Measurements from ENCODE around the gene TEX38. TPM values are rescaled to one million over a fixed set of nuclear protein-coding genes. Genes with fewer than 3 reads are reported as not detected.
"Not testable (repeated sequence)": the region's sequence is repeated elsewhere in the genome, so short reads cannot be mapped to it uniquely, and the experiment has no call there.

Gene TEX38
- total and polyA plus RNA-seq, 2 donors (not counting 1 experiment from before 2014, with no cell fraction given), result not detected

DNA sequence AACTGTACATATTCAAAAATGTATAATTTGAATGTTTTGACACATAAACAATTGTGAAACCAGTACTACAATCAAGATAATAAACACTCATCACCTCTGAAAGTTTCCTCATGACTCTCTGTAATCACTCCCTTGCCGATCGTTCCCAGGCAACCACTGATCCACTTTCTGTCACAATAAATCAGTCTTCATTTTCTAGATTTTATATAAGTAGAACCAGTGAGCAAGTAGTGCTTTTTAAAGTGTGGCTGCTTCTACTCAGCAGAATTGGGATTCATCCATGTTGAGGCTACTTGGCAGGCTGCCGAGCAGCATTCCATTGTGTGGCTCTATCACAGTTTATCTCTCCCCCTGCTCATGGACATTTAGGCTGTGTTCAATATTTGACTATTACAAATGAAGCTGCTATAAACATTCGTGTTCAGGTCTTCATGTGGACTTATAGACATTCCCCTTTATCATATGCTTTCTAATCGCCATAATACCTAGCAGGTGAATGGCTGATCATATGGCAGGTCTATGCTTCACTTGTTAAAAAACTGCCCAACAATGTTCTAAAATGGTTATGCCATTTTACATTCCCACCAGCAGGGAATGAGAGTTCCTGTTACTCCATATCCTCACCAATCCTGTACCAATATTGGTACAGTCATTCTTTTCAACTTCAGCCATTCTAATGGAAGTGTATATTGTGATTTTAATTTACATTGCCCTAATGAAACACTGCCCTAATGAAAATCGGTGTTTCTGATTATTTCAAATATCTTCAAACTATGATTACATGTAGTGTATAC is 20.5 kb downstream of the TEX38 start:
- peaks cover 7 to 84% of the 10 kb centered on the region in 2 experiments for H3K36me3 ChIP-seq (replicated peaks in 1 of 2; ENCODE audit: control extremely low read depth in 1 of 2, control insufficient read depth in 1 of 2, extremely low read depth in 1 of 2, insufficient read depth in 2 of 2, low read length in 1 of 2)
- POLR2A ChIA-PET, result no interaction called here
- Mint-ChIP-seq H3K4me3 (no peak overlapping the region), H3K4me1 (no peaks in the 10 kb centered on the region), H3K27me3 (no peaks in the 10 kb centered on the region), H3K9me3 (ENCODE audit: insufficient read depth) (no peaks in the 10 kb centered on the region), H3K27ac (no peak overlapping the region)
- DNase-seq, result no peak
- H4K20me1 ChIP-seq (ENCODE audit: control insufficient read depth, insufficient read depth, low read length, poor library complexity, severe bottlenecking), result peaks cover 19% of the 10 kb centered on the region
- peaks cover 0 to 1% (median 0%) of the 10 kb centered on the region in 3 donors for H3K9me3 ChIP-seq (ENCODE audit: control extremely low read depth in 1 of 3, control insufficient read depth in 2 of 3, insufficient read depth in 1 of 3, low read length in 2 of 3)
- no CpG with 5 or more reads among the region's 6 CpGs for WGBS (ENCODE audit: insufficient coverage)
- no peak overlapping the region for H3K9ac ChIP-seq (ENCODE audit: low read length)
- H3K79me2 ChIP-seq (ENCODE audit: control insufficient read depth, insufficient read depth, low read length), result peaks cover 4% of the 10 kb centered on the region
- no peaks in the 10 kb centered on the region for H3K4me1 ChIP-seq (ENCODE audit: control insufficient read depth in 2 of 2, insufficient read depth in 2 of 2, low read length in 2 of 2)
- TF ChIP-seq EZH2 (IDR thresholded peaks at IDR 0.05; ENCODE audit: borderline replicate concordance, insufficient read depth, low read depth, low read length, poor library complexity, severe bottlenecking), result no peak
- CTCF ChIA-PET, result no interaction called here
- intact Hi-C loops (cut with micrococcal nuclease), result no loop called here
- H3K27ac ChIP-seq (ENCODE audit: low read length in 2 of 2), result no peak overlapping the region
- H3K4me2 ChIP-seq (replicated peaks; ENCODE audit: low read depth, low read length, poor library complexity, severe bottlenecking), result no peak overlapping the region
- ATAC-seq (ENCODE audit: low read depth), result no peak
- H3K4me3 ChIP-seq (ENCODE audit: control extremely low read depth in 1 of 5, extremely low read depth in 1 of 5, insufficient read depth in 1 of 5, low read depth in 2 of 5, low read length in 4 of 5), result no peak overlapping the region
- no peaks in the 10 kb centered on the region for H3K27me3 ChIP-seq (replicated peaks in 1 of 4; ENCODE audit: control extremely low read depth in 1 of 4, control insufficient read depth in 3 of 4, insufficient read depth in 4 of 4, low read length in 3 of 4)
- H2AFZ ChIP-seq (ENCODE audit: insufficient read depth, low read depth, low read length, poor library complexity, severe bottlenecking), result no peak overlapping the region

DNA sequence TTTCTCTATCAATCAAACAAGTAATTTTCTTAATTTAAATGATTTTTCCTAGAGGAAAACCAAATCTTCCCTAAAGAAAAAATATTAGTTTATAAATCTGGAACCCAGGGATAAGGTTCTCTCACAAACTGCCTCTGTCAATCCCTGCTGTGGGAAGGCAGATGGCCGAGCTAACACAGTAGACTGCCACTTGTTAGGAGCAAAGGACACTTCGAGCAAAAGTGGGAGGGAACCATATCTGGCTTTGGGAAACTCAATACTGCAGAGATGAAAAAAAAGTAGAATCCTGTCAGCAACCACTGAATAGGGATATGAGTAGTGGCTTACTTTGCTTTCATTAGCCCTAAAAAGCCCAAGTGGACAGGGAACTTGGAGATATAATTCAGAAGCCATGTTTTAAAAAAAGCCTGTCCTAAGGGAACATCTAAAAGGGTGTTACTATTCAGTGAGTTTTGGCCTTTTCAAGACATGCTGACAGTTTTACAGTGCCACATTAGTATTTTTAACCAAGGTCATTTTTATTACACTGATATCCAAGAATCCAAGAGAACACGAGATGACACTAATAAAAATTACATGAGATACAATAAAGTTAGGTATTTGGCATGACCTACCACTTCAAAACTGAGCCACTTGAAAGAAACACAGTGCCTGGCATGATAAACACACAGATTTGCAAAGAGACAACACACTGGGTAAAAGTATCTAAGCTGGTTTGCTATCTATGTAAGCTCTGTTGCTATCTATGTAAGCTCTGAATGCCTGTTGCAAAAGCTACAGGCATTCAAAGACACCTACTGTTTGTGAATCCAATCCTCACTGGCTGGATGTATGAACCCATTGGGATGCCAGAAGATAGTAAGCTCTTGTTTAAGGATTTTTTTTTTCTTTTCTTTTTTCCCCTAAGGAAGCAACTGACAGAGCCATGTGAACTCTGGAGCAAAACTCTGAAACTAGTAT is 21.4 kb downstream of the TEX38 start:
- Mint-ChIP-seq H3K9me3 (ENCODE audit: insufficient read depth) (no peaks in the 10 kb centered on the region), H3K4me1 (no peaks in the 10 kb centered on the region), H3K27ac (no peak overlapping the region), H3K4me3 (no peak overlapping the region), H3K27me3 (no peaks in the 10 kb centered on the region)
- peaks cover 8% of the 10 kb centered on the region for H3K79me2 ChIP-seq (ENCODE audit: control insufficient read depth, insufficient read depth, low read length)
- H3K4me3 ChIP-seq (ENCODE audit: control extremely low read depth in 1 of 5, extremely low read depth in 1 of 5, insufficient read depth in 1 of 5, low read depth in 2 of 5, low read length in 4 of 5), result no peak overlapping the region
- TF ChIP-seq EZH2 (IDR thresholded peaks at IDR 0.05; ENCODE audit: borderline replicate concordance, insufficient read depth, low read depth, low read length, poor library complexity, severe bottlenecking), result no peak
- TF ChIP-seq, protein P1, sequence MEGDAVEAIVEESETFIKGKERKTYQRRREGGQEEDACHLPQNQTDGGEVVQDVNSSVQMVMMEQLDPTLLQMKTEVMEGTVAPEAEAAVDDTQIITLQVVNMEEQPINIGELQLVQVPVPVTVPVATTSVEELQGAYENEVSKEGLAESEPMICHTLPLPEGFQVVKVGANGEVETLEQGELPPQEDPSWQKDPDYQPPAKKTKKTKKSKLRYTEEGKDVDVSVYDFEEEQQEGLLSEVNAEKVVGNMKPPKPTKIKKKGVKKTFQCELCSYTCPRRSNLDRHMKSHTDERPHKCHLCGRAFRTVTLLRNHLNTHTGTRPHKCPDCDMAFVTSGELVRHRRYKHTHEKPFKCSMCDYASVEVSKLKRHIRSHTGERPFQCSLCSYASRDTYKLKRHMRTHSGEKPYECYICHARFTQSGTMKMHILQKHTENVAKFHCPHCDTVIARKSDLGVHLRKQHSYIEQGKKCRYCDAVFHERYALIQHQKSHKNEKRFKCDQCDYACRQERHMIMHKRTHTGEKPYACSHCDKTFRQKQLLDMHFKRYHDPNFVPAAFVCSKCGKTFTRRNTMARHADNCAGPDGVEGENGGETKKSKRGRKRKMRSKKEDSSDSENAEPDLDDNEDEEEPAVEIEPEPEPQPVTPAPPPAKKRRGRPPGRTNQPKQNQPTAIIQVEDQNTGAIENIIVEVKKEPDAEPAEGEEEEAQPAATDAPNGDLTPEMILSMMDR (IDR thresholded peaks at IDR 0.05), result no peak
- H2AFZ ChIP-seq (ENCODE audit: insufficient read depth, low read depth, low read length, poor library complexity, severe bottlenecking), result no peak overlapping the region
- ChIA-PET CTCF (interaction anchor here (1.1 kb wide), 1 partner anchor 15 kb away, joined by 3 read pairs; no protein-coding TSS in a partner anchor), POLR2A (no interaction called here)
- WGBS (ENCODE audit: insufficient coverage), result 93% methylated on average over 2 of the region's 3 CpGs
- H3K4me2 ChIP-seq (replicated peaks; ENCODE audit: low read depth, low read length, poor library complexity, severe bottlenecking), result no peak overlapping the region
- peaks cover 7 to 83% of the 10 kb centered on the region in 2 experiments for H3K36me3 ChIP-seq (replicated peaks in 1 of 2; ENCODE audit: control extremely low read depth in 1 of 2, control insufficient read depth in 1 of 2, extremely low read depth in 1 of 2, insufficient read depth in 2 of 2, low read length in 1 of 2)
- intact Hi-C loops (cut with micrococcal nuclease), result no loop called here
- no peak for ATAC-seq (ENCODE audit: low read depth)
- no peak overlapping the region for H3K27ac ChIP-seq (ENCODE audit: low read length in 2 of 2)
- no peak overlapping the region for H3K9ac ChIP-seq (ENCODE audit: low read length)
- H4K20me1 ChIP-seq (ENCODE audit: control insufficient read depth, insufficient read depth, low read length, poor library complexity, severe bottlenecking), result peaks cover 19% of the 10 kb centered on the region
- DNase-seq, result no peak
- no peaks in the 10 kb centered on the region for H3K4me1 ChIP-seq (ENCODE audit: control insufficient read depth in 2 of 2, insufficient read depth in 2 of 2, low read length in 2 of 2)
- H3K9me3 ChIP-seq (ENCODE audit: control extremely low read depth in 1 of 3, control insufficient read depth in 2 of 3, insufficient read depth in 1 of 3, low read length in 2 of 3), result peaks cover 0 to 1% (median 0%) of the 10 kb centered on the region in 3 donors
- H3K27me3 ChIP-seq (replicated peaks in 1 of 4; ENCODE audit: control extremely low read depth in 1 of 4, control insufficient read depth in 3 of 4, insufficient read depth in 4 of 4, low read length in 3 of 4), result no peaks in the 10 kb centered on the region

DNA sequence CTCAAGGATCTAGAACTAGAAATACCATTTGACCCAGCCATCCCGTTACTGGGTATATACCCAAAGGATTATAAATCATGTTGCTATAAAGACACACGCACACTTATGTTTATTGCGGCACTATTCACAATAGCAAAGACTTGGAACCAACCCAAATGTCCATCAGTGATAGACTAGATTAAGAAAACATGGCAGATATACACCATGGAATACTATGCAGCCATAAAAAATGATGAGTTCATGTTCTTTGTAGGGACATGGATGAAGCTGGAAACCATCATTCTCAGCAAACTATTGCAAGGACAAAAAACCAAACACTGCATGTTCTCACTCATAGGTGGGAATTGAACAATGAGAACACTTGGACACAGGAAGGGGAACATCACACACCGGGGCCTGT is 23.0 kb downstream of the TEX38 start:
- H3K4me1 Mint-ChIP-seq; H3K4me3 Mint-ChIP-seq; H3K9ac ChIP-seq (ENCODE audit: low read length); H3K9me3 Mint-ChIP-seq (ENCODE audit: insufficient read depth); H3K4me2 ChIP-seq (replicated peaks; ENCODE audit: low read depth, low read length, poor library complexity, severe bottlenecking); POLR2A ChIA-PET; CTCF ChIA-PET; H3K4me1 ChIP-seq (ENCODE audit: control insufficient read depth in 2 of 2, insufficient read depth in 2 of 2, low read length in 2 of 2); H2AFZ ChIP-seq (ENCODE audit: insufficient read depth, low read depth, low read length, poor library complexity, severe bottlenecking); H3K4me3 ChIP-seq (ENCODE audit: control extremely low read depth in 1 of 5, extremely low read depth in 1 of 5, insufficient read depth in 1 of 5, low read depth in 2 of 5, low read length in 4 of 5); intact Hi-C loops (cut with micrococcal nuclease); H3K9me3 ChIP-seq (ENCODE audit: control extremely low read depth in 1 of 3, control insufficient read depth in 2 of 3, insufficient read depth in 1 of 3, low read length in 2 of 3); H3K27ac Mint-ChIP-seq; H3K79me2 ChIP-seq (ENCODE audit: control insufficient read depth, insufficient read depth, low read length); ATAC-seq (ENCODE audit: low read depth); H3K27me3 ChIP-seq (replicated peaks in 1 of 4; ENCODE audit: control extremely low read depth in 1 of 4, control insufficient read depth in 3 of 4, insufficient read depth in 4 of 4, low read length in 3 of 4); H3K27ac ChIP-seq (ENCODE audit: low read length in 2 of 2); H3K27me3 Mint-ChIP-seq; DNase-seq: not testable (repeated sequence)
- H3K36me3 ChIP-seq (replicated peaks in 1 of 2; ENCODE audit: control extremely low read depth in 1 of 2, control insufficient read depth in 1 of 2, extremely low read depth in 1 of 2, insufficient read depth in 2 of 2, low read length in 1 of 2), result peaks cover 11 to 76% of the 10 kb centered on the region in 2 experiments
- no CpG with 5 or more reads among the region's 4 CpGs for WGBS (ENCODE audit: insufficient coverage)
- H4K20me1 ChIP-seq (ENCODE audit: control insufficient read depth, insufficient read depth, low read length, poor library complexity, severe bottlenecking), result peaks cover 31% of the 10 kb centered on the region

Data from B cell (primary cell).